KG1 (cell line): ENCODE data around the gene RAD51B.

Experiments used
- DNase-seq: peaks from one replicate; lab custom pipeline; 2025; lab: John Stamatoyannopoulos, UW

Gene RAD51B

DNA sequence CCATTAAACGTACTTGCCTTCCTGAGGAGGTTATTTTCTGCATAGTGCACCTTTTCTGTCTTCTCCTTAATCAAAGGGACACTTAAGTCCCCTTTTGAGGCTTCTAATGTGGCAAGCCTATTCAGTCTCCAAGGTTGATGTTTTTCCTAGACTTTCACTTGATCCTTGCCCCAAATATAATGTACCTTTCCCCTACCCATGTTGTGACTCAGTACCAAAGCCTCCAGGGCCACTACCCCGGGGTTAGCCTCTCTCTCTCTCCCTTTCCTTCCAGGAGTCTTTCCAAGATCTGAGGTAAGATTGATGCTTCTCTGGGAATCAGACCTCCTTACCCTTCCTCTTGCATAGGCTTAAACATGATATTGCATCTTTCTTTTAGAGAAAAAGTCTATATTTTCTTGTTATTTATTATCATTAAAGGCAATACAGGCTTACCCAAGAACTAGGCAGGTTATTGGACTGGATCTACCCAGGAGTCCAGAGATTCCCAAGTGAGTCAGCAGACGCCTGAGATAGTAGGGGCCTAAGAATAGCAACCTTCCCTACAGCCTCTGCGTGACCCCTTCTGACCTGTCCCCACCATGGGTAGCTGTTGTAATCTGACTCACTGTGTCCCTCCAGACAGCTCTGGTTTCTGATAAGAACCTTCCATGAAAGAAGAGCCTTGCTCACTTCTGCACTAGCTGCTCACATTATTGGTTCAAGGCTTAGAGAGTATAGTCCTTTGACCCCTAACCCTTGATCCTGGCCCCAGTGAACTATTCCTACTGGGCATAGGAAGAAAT lies 800.4 kb downstream of the RAD51B start:
- DNase-seq: no peak

DNA sequence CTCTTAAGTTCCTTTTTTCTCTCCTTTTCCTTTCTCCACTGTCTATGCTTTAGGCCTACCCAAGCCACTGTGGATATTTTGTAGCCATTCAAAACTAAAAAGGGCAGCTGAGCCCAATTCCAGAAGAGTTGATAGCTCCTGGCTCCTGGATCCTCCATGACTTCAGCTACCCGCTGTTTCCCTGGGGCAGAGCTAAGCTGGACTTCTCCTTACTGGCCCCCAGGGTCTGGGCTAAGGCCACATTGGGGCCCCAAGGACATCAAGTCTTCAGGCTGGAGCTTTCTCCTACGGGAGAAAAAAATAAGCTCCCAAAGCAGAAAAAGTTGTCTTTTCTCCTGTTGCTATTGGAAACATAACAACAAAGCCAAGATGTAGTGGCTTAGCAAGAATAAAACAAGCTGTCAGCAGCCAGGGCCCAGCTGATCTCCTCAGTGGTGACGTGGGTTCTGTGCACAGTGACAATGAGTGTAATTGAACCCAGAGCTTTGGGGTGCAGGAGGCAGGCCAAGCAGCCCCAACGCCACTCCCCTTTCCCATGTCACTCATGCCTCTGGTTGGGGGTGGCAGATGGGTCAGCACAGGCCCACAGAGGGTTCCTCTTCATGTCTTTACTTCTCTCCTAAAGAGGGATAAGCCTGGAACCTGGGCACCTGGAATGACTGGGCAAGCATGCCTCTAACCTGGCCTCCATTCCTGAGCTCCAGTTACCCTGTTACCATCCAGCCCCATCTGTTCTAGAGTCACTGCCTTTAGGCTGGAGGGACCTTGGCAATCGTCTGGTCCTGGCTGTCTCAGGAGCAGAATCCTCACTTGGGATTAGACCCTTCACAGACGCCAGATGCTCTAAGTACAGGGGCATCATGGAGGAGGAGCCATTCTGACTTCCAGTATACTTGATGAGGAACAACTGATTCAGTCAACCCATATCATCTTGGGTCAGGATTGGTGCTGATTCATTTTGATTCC lies 802.1 kb downstream of the RAD51B start:
- DNase-seq: no peak

DNA sequence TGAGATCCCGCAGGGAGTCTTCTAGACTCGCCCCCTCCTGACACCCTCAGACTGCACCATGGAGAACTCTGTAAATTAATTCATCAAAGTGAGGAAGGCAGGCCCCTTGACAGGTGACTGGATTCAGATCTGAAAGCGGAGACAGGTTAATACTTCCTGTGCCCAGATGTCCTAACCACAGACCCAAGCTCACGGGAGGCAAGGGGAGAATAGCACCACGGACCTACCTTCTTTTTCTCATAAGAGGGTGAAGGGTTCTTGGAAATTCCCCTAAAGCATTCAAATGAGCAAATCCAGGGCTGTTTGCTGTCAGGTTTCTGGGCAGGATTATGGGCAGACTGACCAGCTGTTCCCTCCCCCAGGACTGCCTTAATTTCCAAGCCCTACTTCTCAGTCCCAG lies 803.3 kb downstream of the RAD51B start:
- no peak for DNase-seq

DNA sequence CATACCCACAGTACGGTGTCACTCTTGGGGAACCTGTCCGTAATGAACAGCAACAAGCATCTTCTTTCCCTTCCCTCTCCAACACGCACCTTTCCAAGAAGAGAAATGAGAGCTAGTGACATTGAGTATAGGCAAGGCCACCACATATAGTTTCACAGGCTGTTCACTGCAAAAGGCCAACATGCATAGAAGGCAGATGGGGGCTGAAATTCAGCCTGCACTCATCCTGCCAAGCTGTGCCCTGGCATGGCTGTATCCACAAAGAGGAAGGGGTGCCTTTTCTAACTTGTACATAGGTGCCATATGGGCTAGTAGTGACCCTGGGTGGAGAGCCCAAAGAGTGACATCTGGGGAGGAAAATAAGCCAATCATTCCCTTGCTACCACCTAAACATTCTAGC lies 803.7 kb downstream of the RAD51B start:
- no peak for DNase-seq

DNA sequence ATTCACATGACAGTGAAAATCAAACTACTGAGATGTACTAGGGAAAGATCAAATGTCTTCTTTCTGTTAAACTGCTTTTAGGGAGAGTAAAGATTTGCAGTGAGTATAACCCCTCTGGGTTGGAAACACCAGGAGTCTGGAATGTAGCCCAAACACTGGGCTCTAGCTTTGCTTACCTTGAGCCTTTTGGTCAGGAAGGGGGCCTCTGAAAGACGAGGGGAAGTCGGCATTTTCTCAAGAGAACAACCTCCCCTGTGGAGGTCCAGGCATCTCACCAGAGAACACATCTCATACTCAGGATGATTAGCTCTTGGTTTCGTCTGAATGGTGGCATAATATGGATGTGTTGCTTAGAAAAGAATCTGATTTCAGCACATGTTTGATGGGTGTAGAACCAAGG lies 804.2 kb downstream of the RAD51B start:
- DNase-seq: no peak

DNA sequence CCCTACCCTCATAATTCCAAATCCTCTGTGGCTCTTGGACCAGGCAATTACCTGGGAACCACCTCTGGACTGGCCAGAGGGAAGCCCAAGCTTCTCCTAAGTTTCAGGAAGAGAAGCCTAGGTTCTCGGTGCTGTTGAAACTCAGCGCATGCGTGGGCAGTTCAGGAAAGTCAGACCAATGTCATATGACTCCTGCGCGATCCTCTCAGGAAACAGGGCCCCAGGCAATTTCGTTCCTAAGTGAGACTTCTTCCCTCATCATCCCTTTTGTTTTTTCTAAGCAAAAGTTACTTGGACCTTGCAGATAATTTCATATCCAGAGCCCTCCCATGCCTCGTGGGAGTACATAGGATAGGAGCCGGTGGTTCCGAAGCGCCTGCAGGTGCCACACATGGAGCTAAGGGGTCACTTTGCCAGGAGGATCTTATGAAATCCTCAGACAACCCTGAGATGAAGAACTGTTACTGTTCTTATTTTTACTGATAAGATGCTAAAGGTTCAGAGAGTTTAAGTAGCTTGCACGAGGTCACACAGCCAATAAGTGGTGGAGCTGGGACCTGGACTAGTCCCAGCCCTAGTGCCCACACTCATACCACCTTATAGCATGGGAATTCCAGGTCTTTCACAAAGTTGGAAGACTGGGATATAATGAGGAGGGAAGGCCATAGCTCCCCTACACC lies 805.1 kb downstream of the RAD51B start:
- DNase-seq: no peak

DNA sequence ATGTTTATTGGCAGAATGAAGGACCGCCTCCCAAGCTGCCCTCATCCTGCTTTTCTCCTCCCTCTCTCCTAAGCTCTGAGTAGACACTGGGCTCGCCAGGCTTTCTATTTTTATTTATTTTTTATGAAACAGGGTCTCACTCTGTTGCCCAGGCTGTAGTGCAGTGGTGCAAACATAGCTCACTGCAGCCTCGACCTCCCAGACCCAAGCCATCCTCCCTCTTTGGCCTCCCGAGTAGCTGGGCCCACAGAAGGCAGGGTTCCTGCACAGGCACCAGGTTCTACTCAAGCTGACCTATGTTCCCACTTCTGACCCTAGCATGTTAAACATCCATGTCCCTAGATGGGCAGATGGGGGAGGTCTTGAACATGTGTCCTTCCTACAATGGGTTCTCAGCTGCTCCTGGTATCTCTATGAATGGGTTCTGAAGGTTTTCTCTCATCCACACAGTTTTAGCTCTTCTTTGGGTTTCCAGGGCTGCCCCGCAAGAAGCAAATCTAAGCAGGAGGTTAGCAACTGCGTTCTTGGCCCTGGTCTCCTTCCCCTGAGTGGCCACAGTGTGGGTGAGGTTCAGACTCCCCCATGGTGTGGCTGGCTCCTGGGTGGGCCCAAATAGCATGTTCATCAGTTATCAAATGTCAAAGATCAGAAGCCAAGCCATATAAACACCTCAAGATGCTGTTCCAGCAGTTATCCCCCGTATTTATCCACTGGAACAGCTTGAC lies 805.9 kb downstream of the RAD51B start:
- no peak for DNase-seq

DNA sequence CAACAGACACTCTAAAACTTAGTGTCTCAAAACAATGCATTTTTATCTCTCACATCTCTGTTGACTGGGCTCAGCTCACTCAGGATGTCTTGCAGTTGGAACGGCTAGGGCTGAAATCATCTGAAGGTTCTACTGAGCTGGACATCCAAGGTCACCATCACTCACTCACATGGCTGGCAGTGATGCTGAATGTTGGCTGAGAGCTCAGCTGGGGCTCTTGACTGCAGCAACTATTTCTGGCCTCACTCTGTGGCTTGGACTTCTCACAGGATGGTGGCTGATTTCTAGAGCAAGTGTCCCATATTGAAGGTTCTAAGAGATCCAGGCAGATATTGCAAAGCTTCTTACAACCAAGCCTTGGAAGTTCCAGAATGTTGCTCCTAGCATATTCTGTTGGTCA lies 806.8 kb downstream of the RAD51B start:
- no peak for DNase-seq

DNA sequence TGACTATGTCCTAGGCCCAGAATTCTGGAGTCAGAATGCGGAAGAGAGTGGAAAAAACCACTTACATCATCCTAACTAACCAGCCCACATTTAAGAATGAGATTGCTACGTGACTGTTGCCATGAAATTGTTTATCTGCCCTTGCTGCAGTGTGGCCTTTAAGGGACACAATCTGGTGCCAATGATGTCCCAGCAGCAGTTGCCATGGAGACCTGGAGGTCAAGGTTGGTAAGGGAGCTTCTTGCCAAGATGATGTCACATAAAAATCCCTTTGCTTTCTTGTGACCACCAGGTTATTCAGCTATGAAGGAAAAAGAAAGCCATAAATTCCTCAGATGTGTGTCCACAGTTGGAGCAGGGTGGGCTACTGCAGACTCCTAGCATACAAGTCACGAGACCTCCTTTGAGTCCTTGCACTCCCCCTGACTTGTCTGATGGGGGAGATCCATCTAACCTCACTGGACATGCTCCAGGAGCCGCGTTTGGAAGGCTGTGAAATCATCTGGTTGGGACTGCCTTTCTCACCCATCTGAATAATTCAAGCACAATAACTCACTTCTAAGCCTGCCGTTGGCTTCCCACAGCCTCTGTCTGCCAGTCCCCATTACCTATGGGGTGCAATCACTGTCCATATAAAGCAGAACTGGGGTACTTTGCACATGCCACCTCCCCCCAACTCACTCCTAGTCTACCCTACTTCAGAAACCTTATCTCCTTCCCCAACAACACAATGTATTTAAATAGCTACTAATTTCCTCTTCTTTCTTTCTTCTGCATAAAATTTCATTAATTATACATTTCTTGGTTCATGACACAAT lies 807.7 kb downstream of the RAD51B start:
- DNase-seq: no peak

DNA sequence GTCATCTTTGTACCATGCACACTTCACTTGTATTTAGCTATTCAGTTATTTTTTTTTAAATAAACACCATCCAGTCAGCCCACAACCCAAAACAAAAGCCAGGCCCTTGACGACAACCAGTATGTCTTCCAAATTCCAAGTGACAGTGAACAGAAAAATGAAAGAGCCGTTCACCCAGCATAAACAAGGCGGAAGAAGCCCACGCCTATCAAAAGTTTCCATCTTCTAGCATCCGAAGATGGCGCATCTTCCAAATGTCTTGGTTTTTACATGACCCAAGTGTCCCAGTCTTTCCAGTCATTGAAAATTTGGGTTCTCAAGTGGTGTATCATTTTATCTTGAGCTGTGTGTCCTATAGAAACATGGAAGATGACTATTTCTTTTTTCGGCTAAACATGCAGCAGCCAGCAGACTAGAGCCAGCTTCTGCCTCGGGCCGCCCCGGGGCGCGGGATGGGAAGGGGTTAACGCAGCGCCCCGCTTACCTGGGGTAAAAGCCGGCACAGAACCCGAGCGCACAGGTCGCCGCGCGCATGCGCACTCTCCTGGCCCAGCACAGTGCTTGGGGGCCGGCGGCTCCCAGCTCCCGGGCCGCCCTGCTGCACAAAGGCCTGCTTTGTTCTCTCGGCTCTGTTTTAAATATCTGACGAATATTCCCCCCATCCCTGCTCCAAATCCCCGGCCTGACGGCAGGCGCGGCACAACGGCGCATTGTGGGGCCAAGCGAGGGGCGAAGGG lies 808.5 kb downstream of the RAD51B start:
- no peak for DNase-seq

DNA sequence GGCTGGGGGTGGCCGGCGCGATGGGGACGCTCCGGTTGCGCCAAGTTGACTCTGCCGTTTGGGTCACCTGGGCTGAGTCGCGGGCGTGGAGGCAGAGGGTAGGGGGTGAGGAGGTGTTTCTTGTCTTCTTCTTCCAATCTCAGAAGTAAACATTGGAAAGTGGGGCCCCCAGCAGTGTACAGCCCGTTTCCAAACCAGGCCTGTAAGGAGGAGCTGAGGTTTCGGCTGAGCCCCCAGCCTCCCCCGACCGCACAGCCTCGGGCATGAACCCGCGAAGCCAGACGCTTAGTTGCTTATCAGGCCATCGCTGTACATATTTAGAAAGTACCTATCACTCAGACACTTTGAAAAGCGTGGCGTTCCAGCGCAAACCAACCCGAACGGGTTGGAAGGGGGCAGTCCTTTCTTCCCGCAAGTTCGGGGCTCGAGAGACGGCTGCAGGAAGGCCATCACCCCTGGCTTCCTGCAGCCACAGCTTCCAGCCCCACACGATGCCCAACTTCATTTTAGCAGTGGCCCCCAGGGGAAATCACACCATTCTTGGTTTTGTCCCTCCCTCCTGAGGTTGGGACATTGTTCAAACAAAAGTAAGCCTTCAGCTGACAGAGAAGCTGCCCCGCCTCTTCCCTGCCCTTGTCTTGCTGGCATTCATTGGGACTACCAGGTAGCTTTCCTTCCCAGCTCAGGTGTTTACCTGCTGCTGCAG lies 809.2 kb downstream of the RAD51B start:
- no peak for DNase-seq

DNA sequence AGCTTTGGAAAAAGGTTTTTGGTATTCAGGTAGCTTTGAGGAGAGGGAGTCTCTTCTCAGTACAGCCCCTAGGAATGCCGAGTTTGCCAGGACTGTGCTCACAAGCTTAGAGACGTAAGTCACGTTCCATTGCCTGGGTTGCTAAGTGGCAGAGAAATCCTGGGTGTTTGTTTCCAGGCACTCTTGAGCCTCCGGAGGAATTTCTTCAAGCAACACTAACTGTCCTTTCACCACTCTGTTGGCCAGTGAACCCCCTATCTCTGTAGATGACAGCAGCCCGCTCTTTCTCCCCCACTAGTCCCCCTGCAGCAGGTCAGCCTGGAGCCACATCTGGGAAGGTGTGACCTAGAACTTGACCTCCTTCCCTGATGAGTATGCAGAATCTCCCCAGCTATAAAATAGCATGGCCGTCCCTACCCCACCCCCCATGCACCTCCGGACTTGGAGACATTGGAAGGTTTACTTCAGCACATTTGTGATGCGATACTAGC lies 810.5 kb downstream of the RAD51B start:
- DNase-seq: no peak

DNA sequence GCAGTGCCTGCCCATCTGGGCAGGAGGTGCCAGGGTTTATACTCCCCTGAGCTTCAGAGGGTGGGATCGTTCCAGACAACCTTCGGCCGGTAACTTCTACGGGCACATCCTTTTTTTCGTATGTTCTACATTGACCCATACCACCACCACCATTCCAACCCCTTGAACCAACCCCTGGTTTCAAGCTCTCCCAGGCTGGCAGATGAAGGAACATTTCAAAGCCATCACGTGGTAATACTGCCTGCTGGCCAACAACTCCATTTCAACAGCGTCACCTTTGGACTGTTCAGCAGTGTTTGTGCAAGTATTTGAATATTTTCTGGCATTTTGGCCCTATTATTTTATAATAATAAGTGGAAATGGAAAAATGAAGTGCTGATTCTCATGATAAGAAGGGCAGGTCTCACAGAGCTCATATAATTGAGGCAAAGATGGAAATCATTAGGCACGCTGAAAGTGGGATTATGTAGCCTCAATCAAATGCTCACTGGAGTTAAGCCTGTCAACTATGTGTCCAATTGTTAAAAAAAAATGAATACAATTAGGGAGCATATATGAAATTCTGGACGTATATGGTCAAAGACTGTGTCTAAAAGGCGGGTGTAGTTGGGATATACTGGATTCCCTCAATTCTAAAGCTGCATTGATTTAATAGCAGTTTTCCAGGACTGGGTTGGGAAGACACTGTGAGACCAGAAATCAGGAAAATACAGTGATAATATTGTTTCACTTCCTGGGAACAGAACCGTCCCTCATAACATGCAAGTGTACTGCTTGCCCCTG lies 811.2 kb downstream of the RAD51B start:
- DNase-seq: no peak

DNA sequence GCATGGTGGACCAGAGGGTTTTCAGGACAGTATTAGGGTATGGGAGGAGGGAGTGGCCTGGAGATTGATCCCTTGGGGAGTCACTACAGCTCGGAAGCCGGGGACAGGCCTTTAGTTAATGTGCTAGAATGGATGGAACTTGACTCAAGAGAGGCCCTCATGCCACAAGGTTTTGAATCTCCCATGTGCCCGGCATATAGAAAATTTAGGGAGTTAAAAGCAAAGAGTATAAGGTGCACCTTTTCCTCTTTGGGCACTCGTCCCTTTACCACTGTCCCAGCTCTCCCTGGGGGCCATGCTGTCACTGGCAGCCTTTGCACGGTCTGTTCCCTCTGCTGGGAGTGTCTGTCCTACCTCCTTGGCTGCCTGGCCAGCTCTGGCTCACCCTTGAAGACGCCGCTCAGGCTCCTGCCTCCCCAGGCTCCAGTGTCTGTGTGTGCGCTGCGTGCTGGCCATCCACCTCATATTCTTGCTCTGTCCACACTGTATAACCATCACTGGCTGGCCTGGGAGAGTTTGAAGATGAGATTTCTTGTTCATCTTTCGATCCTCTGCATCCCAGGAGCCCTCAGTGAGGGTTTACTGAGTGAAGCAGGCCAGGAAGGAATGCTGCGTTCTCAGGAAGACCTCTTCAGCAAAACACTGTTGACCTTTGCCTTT lies 811.9 kb downstream of the RAD51B start:
- no peak for DNase-seq

DNA sequence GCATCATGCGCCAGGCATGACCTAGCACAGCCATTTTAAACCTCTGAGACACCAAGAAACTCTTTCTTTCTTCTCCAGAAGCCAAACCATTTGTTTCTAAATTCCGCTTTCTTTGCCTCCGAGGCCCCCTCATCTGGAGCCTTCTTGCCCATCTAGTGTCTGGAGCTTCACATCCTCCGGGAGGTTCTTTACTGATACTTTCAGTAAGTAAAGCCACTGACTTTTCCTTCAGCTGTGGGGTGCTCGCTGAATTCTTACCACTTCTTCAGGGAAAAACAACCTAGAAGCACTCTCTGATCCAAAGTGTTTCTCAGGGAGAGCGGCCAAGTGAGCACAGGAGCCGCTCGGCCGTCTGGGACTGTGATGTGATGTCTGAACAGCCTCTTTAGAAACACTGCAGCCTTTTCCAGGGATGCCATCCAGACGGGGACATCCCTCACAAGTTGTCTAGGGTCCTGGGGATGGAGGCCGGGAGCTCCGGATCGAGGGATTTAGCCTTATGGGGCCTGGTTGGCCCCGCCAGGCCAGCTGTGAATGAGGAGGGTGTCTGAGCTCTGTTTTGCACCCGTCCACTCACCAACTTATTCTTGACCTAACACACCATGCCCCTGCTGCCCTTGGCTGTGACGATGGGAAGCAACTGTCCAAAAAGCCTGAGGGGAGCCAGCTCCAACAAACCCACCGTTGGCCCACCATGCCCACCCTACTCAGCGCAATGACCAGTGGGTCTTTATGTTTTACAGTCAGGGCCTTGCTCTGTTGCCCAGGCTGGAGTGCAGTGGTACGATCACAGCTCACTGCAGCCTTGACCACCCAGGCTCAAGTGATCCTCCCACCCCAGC lies 812.7 kb downstream of the RAD51B start:
- no peak for DNase-seq

DNA sequence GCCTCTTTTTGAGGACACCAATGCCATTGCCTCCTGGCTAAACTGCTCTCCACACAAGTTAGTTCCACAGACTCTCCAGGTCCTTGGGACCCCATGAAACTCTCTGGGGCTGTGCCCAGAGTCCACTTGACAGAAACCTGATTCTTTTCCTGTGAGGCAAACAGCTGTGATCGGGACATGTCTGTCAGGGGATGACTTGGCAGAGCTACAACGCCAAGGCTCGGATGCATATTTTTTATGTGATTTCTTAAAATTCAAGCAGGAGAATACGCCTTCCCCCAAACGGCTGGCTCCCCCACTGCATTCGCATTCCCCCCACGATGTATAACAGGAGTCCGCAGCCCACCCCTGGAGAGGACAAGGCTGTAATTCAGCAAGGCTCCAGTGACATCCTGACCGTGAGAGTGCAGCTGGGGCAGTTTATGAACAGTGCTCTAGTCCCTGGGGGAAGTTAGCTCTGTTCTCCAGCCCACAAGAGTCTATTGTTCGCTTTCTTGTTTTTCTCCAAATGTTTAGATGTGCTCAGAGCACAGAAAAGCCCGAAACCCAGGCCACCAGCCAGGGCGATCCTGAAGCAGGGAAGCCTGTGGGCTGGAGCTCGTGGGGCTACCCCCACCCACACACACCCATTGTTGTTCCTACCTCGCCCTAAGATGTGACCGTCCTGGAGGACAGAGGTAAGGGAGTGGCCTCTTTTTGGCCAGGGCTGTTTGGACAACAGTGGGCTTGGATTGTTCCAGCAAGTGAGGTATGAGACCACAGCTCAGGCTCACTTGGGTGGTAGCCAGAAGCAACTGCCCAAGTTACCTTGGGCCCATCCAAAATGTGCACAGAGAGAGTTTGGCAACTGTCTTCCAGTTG lies 813.8 kb downstream of the RAD51B start:
- no peak for DNase-seq
